CD14-positive monocyte (primary cell): ENCODE measurements around the gene TFPT. TPM values are rescaled to one million over a fixed set of nuclear protein-coding genes. Genes with fewer than 3 reads are reported as not detected.

Experiments
- DNase-seq, 3 donors: peaks; one replicate each; pipeline ENCODE4 v3.0.0-alpha.2; 2011 to 2022
- H2AFZ ChIP-seq: 2 replicates; pipeline ENCODE4 v1.6.0; 2012; ENCODE audit warnings: mild to moderate bottlenecking, low read depth, low read length, inconsistent platforms; ENCODE audit not compliant: insufficient read depth, poor library complexity, severe bottlenecking
- H3K27ac ChIP-seq, 2 donors: 1 replicate in 1 of 2; 2 replicates in 1 of 2; pipeline ENCODE4 v1.5.1; 2012 to 2013; ENCODE audit warnings: low read length in 2 of 2, control low read depth in 1 of 2, inconsistent platforms in 1 of 2, low read depth in 1 of 2, mild to moderate bottlenecking in 1 of 2
- H3K27me3 ChIP-seq, 2 donors: one replicate each; pipeline versions ENCODE4 v1.6.0 to v1.6.1; 2011 to 2013; ENCODE audit warnings: low read length in 2 of 2; ENCODE audit not compliant: control insufficient read depth in 2 of 2, insufficient read depth in 2 of 2
- H3K36me3 ChIP-seq, 2 donors: replicated peaks in 1 of 2; 1 replicate in 1 of 2; 2 replicates in 1 of 2; pipeline versions ENCODE4 v1.5.1 to v1.6.1; 2012 to 2013; ENCODE audit warnings: low read length in 2 of 2, control low read depth in 1 of 2, inconsistent platforms in 1 of 2, mild to moderate bottlenecking in 1 of 2; ENCODE audit not compliant: insufficient read depth in 2 of 2, control insufficient read depth in 1 of 2
- H3K4me1 ChIP-seq, 2 donors: 1 replicate in 1 of 2; 2 replicates in 1 of 2; pipeline versions ENCODE4 v1.5.1 to v1.6.1; 2012 to 2013; ENCODE audit warnings: low read length in 2 of 2, control low read depth in 1 of 2, inconsistent platforms in 1 of 2, mild to moderate bottlenecking in 1 of 2, moderate library complexity in 1 of 2; ENCODE audit not compliant: insufficient read depth in 2 of 2, control insufficient read depth in 1 of 2
- H3K4me2 ChIP-seq: replicated peaks from 2 replicates; pipeline ENCODE3; 2012; ENCODE audit warnings: low read length, moderate library complexity, mild to moderate bottlenecking; ENCODE audit not compliant: poor library complexity, severe bottlenecking; ENCODE audit errors: extremely low read depth
- H3K4me3 ChIP-seq, 3 experiments: fragments of 200-600 bp in 1 of 3; sonication (generic) in 1 of 3; replicated peaks in 1 of 3; 1 replicate in 2 of 3; 2 replicates in 1 of 3; pipeline ENCODE4 v1.5.1; 2011 to 2013; ENCODE audit warnings: low read length in 3 of 3, mild to moderate bottlenecking in 3 of 3, control low read depth in 2 of 3, low read depth in 2 of 3, inconsistent platforms in 1 of 3, moderate library complexity in 1 of 3
- H3K79me2 ChIP-seq: 2 replicates; pipeline ENCODE4 v1.6.0; 2012; ENCODE audit warnings: mild to moderate bottlenecking, control low read depth, inconsistent platforms, low read length, moderate library complexity; ENCODE audit not compliant: insufficient read depth
- H3K9ac ChIP-seq: 2 replicates; pipeline ENCODE4 v1.6.0; 2017; ENCODE audit warnings: low read length, mild to moderate bottlenecking; ENCODE audit not compliant: insufficient read depth, poor library complexity, severe bottlenecking
- H3K9me3 ChIP-seq, 2 donors: replicated peaks in 1 of 2; 1 replicate in 1 of 2; 2 replicates in 1 of 2; pipeline versions ENCODE4 v1.5.1 to v1.6.1; 2012 to 2013; ENCODE audit warnings: low read length in 2 of 2, control low read depth in 1 of 2; ENCODE audit not compliant: control insufficient read depth in 1 of 2, insufficient read depth in 1 of 2
- H4K20me1 ChIP-seq: 2 replicates; pipeline ENCODE4 v1.6.0; 2012; ENCODE audit warnings: mild to moderate bottlenecking, low read length, control low read depth, moderate library complexity; ENCODE audit not compliant: insufficient read depth
- H3K27ac Mint-ChIP-seq, 7 donors: one replicate each; pipeline ENCODE4 v1.8.0; 2020; ENCODE audit warnings: mild to moderate bottlenecking in 7 of 7, mixed read lengths in 7 of 7, moderate library complexity in 6 of 7, inconsistent platforms in 2 of 7
- H3K27me3 Mint-ChIP-seq, 3 donors: one replicate each; pipeline ENCODE4 v1.8.0; 2021 to 2022; ENCODE audit warnings: low read depth in 3 of 3, mild to moderate bottlenecking in 3 of 3, mixed read lengths in 3 of 3, moderate library complexity in 3 of 3, inconsistent platforms in 1 of 3
- H3K36me3 Mint-ChIP-seq, 2 donors: one replicate each; pipeline ENCODE4 v1.8.0; 2020; ENCODE audit warnings: mixed read lengths in 2 of 2, inconsistent platforms in 1 of 2, mild to moderate bottlenecking in 1 of 2
- H3K4me1 Mint-ChIP-seq: one replicate; pipeline ENCODE4 v1.8.0; 2020; ENCODE audit warnings: mild to moderate bottlenecking, mixed read lengths
- H3K4me3 Mint-ChIP-seq, 2 donors: one replicate each; pipeline ENCODE4 v1.8.0; 2020; ENCODE audit warnings: mild to moderate bottlenecking in 2 of 2, mixed read lengths in 2 of 2, moderate library complexity in 1 of 2
- H3K9me3 Mint-ChIP-seq, 7 donors: one replicate each; pipeline ENCODE4 v1.8.0; 2020 to 2022; ENCODE audit warnings: mixed read lengths in 7 of 7, mild to moderate bottlenecking in 6 of 7, moderate library complexity in 6 of 7, inconsistent platforms in 2 of 7
- CTCF ChIP-seq: fragments of 200-600 bp; IDR thresholded peaks from one replicate; pipeline ENCODE4 v1.8.0; 2022; ENCODE audit warnings: antibody characterized with exemption, mild to moderate bottlenecking
- WGBS: methylation state at CpG from one replicate; pipeline ENCODE4 v1.1.5; 2013; ENCODE audit warnings: missing lambda C conversion rate; ENCODE audit not compliant: insufficient coverage; 5-methylcytosine and 5-hydroxymethylcytosine counted together
- intact Hi-C, 2 donors: fragments of 100-400 bp; cut with micrococcal nuclease; formaldehyde crosslinking; loops; one replicate each; pipeline versions ENCODE4 v1.15.0 to v1.15.1; 2023
- polyA plus RNA-seq, 3 donors: library from polyadenylated mRNA; depleted of rRNA in 1 of 3; unstranded in 2 of 3; stranded (reverse) in 1 of 3; fragments of 300-500 nt in 2 of 3; fragments of >200 nt in 1 of 3; fragmentation: Illumina TruSeq in 2 of 3; gene quantifications; 1 replicate in 2 of 3; 2 replicates in 1 of 3; pipeline ENCODE4 v1.2.3, GENCODE V29; 2012 to 2021

Gene TFPT
- polyA plus RNA-seq, 3 donors = 7.0 to 11.5 (median 9.5) TPM

GRCh38 chr19:54162241-54162805 lies 46.9 kb upstream of the TFPT start:
- H3K4me1 Mint-ChIP-seq = peaks cover 60% of the 10 kb centered on the region

GRCh38 chr19:54160854-54161253 lies 45.4 kb upstream of the TFPT start:
- peak overlapping the region in 1 of 3 experiments; percentile 94 for H3K4me3 ChIP-seq
- Mint-ChIP-seq H3K27me3 (peaks cover 3 to 20% (median 18%) of the 10 kb centered on the region in 3 donors), H3K4me3 (peak overlapping the region in 1 of 2 donors; percentile 88), H3K27ac (peak overlapping the region in 6 of 7 donors; percentile 92 to 99 (median 96)), H3K4me1 (peaks cover 64% of the 10 kb centered on the region), H3K36me3 (peaks cover 19 to 25% of the 10 kb centered on the region in 2 donors), H3K9me3 (peaks cover 0 to 9% (median 0%) of the 10 kb centered on the region in 7 donors)
- H3K79me2 ChIP-seq = peaks cover 46% of the 10 kb centered on the region
- H3K9me3 ChIP-seq = no peaks in the 10 kb centered on the region
- H2AFZ ChIP-seq = no peak overlapping the region
- H3K27me3 ChIP-seq = peaks cover 0 to 8% of the 10 kb centered on the region in 2 donors
- DNase-seq = no peak
- H3K36me3 ChIP-seq = peaks cover 22 to 23% of the 10 kb centered on the region in 2 donors
- WGBS = 77% methylated on average over 10 of the region's 13 CpGs
- TF ChIP-seq CTCF = no peak
- intact Hi-C loops = no loop called here
- H3K9ac ChIP-seq = no peak overlapping the region
- peaks cover 60 to 70% of the 10 kb centered on the region in 2 donors for H3K4me1 ChIP-seq
- H4K20me1 ChIP-seq = peaks cover 35% of the 10 kb centered on the region
- peak overlapping the region; percentile 95 for H3K4me2 ChIP-seq
- H3K27ac ChIP-seq = peak overlapping the region in 1 of 2 donors; percentile 87

More at GRCh38 chr19:54162241-54162805, 46.9 kb upstream of the TFPT start:
- peaks cover 7 to 10% of the 10 kb centered on the region in 2 donors for H3K36me3 Mint-ChIP-seq
- peaks cover 0 to 10% of the 10 kb centered on the region in 2 donors for H3K27me3 ChIP-seq
- H3K27ac Mint-ChIP-seq = peak overlapping the region; percentile 90 to 99 (median 96)
- H3K4me2 ChIP-seq = peak overlapping the region; percentile 75
- peak; percentile 84 to 91 (median 87) for DNase-seq
- no peak overlapping the region for H3K9ac ChIP-seq
- intact Hi-C loops = no loop called here
- H3K9me3 ChIP-seq = no peaks in the 10 kb centered on the region
- WGBS = 1% methylated on average over 23 of the region's 35 CpGs
- peaks cover 7 to 8% of the 10 kb centered on the region in 2 donors for H3K36me3 ChIP-seq
- peak overlapping the region; percentile 51 for H2AFZ ChIP-seq
- peak overlapping the region; percentile 90 to 95 for H3K4me3 Mint-ChIP-seq
- peaks cover 32% of the 10 kb centered on the region for H3K79me2 ChIP-seq
- no peak for TF ChIP-seq CTCF
- peaks cover 60 to 75% of the 10 kb centered on the region in 2 donors for H3K4me1 ChIP-seq
- H3K27ac ChIP-seq = peak overlapping the region; percentile 31 to 49
- H3K4me3 ChIP-seq = peak overlapping the region; percentile 37 to 77 (median 37)
- H3K9me3 Mint-ChIP-seq = peaks cover 0 to 9% (median 0%) of the 10 kb centered on the region in 7 donors
- peaks cover 6 to 29% (median 22%) of the 10 kb centered on the region in 3 donors for H3K27me3 Mint-ChIP-seq
- peaks cover 20% of the 10 kb centered on the region for H4K20me1 ChIP-seq
